ENCODE data around the gene SARM1. TPM values are rescaled to one million over a fixed set of nuclear protein-coding genes. Genes with fewer than 3 reads are reported as not detected.
A peak's percentile ranks its signal among the peaks of the same experiment; 100 is the strongest.

Gene SARM1
- total and polyA plus RNA-seq, 2 of the 13 experiments (the other 11 are each of a cell fraction or from before 2014, with no cell fraction given), result 0.73 to 0.86 TPM

DNA sequence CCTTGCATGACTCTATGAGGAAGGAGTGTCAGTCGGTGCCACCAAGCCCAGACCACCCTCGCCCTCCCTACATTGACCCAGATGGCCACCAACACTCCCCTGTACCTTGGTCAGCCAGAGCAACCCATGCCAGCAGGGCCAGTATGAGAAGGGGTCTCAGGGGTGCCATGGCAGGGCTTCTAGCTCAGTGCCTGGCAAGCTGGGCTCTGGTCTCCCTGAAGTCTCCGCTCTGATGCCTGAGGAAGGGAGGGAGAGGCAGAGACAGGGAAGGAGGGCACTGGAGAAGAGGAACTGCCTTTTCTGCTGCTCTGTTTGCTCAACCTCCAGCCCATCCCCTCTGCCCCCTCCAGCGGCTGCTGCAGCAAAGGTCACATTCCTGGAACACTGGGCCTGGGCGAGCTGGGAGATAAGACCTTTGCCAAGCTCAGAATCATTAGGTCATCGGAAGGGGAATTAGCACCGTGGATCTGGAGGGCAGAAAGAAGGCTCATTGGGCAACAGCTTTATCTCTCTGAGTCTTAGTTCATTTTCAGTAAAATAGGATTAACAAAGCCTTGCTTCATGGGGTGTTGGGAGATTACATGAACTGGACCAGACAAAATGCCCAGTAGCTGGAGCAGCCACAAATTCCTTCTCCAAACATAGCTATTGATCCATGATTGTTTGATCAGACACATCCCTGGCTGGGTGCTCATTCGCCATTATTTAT is 1.3 kb upstream of the SARM1 start, which contains the start of gene VTN (continued):
- no peak for TF ChIP-seq ATF7-NPFF (CRISPR knock-in tag; IDR thresholded peaks at IDR 0.05; ENCODE audit: low read depth)
- peak; percentile 50 for TF ChIP-seq ZNF777 (CRISPR knock-in tag; IDR thresholded peaks at IDR 0.05)
- peak; percentile 11; the same call in 1 of the 2 replicates for TF ChIP-seq TMF1 (CRISPR knock-in tag; IDR thresholded peaks at IDR 0.05; ENCODE audit: low read depth)
- TF ChIP-seq MTA1 (CRISPR knock-in tag; IDR thresholded peaks at IDR 0.05; ENCODE audit: borderline replicate concordance), result peak; percentile 94
- TF ChIP-seq ZNF431 (CRISPR knock-in tag; IDR thresholded peaks at IDR 0.05; ENCODE audit: borderline replicate concordance, low read depth), result no peak
- no peak for TF ChIP-seq NPAS2 (CRISPR knock-in tag; IDR thresholded peaks at IDR 0.05; ENCODE audit: borderline replicate concordance)
- no peak; the same call in 1 of the 2 replicates for TF ChIP-seq NAIF1 (CRISPR knock-in tag; IDR thresholded peaks at IDR 0.05; ENCODE audit: borderline replicate concordance)
- TF ChIP-seq, protein P1, sequence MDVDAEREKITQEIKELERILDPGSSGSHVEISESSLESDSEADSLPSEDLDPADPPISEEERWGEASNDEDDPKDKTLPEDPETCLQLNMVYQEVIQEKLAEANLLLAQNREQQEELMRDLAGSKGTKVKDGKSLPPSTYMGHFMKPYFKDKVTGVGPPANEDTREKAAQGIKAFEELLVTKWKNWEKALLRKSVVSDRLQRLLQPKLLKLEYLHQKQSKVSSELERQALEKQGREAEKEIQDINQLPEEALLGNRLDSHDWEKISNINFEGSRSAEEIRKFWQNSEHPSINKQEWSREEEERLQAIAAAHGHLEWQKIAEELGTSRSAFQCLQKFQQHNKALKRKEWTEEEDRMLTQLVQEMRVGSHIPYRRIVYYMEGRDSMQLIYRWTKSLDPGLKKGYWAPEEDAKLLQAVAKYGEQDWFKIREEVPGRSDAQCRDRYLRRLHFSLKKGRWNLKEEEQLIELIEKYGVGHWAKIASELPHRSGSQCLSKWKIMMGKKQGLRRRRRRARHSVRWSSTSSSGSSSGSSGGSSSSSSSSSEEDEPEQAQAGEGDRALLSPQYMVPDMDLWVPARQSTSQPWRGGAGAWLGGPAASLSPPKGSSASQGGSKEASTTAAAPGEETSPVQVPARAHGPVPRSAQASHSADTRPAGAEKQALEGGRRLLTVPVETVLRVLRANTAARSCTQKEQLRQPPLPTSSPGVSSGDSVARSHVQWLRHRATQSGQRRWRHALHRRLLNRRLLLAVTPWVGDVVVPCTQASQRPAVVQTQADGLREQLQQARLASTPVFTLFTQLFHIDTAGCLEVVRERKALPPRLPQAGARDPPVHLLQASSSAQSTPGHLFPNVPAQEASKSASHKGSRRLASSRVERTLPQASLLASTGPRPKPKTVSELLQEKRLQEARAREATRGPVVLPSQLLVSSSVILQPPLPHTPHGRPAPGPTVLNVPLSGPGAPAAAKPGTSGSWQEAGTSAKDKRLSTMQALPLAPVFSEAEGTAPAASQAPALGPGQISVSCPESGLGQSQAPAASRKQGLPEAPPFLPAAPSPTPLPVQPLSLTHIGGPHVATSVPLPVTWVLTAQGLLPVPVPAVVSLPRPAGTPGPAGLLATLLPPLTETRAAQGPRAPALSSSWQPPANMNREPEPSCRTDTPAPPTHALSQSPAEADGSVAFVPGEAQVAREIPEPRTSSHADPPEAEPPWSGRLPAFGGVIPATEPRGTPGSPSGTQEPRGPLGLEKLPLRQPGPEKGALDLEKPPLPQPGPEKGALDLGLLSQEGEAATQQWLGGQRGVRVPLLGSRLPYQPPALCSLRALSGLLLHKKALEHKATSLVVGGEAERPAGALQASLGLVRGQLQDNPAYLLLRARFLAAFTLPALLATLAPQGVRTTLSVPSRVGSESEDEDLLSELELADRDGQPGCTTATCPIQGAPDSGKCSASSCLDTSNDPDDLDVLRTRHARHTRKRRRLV (CRISPR knock-in tag; IDR thresholded peaks at IDR 0.05), result peak; percentile 31; the same call in 1 of the 2 replicates
- peak; percentile 78 for TF ChIP-seq ZNF761 (CRISPR knock-in tag; conservative IDR thresholded peaks at IDR 0.05)
- TF ChIP-seq HMGXB4 (CRISPR knock-in tag; IDR thresholded peaks at IDR 0.05; ENCODE audit: borderline replicate concordance in 1 of 2, low read depth in 1 of 2), result peak in 1 of 2 experiments; percentile 54; a peak in 2 of 4 replicates
- TF ChIP-seq ATAD3A (CRISPR knock-in tag; IDR thresholded peaks at IDR 0.05), result no peak
- peak; percentile 26; the same call in 1 of the 2 replicates for TF ChIP-seq ZC3H13 (CRISPR knock-in tag; IDR thresholded peaks at IDR 0.05)
- TF ChIP-seq, protein P2, sequence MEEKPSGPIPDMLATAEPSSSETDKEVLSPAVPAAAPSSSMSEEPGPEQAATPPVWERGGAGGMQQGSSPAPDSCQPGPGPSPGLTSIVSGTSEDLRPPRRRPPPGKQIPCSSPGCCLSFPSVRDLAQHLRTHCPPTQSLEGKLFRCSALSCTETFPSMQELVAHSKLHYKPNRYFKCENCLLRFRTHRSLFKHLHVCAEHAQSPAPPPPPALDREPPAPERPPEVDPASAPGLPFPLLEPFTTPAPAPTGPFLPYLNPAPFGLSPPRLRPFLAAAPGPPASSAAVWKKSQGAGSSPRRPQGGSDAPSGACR (CRISPR knock-in tag; IDR thresholded peaks at IDR 0.05), result 0 out of 2 replicates have a peak, but pooled peaks have one; percentile 28
- peak; percentile 81; the same call in 1 of the 2 replicates for TF ChIP-seq ZNF510 (CRISPR knock-in tag; IDR thresholded peaks at IDR 0.05; ENCODE audit: low read depth)
- TF ChIP-seq ZNF550 (CRISPR knock-in tag; IDR thresholded peaks at IDR 0.05; ENCODE audit: borderline replicate concordance), result no peak
- TF ChIP-seq CBX1 (IDR thresholded peaks at IDR 0.05; ENCODE audit: low read depth), result no peak
- TF ChIP-seq ZNF652 (CRISPR knock-in tag; IDR thresholded peaks at IDR 0.05; ENCODE audit: borderline replicate concordance, low read depth), result 0 out of 2 replicates have a peak, but pooled peaks have one; percentile 11
- TF ChIP-seq, protein P3, sequence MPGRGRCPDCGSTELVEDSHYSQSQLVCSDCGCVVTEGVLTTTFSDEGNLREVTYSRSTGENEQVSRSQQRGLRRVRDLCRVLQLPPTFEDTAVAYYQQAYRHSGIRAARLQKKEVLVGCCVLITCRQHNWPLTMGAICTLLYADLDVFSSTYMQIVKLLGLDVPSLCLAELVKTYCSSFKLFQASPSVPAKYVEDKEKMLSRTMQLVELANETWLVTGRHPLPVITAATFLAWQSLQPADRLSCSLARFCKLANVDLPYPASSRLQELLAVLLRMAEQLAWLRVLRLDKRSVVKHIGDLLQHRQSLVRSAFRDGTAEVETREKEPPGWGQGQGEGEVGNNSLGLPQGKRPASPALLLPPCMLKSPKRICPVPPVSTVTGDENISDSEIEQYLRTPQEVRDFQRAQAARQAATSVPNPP (CRISPR knock-in tag; IDR thresholded peaks at IDR 0.05), result peak; percentile 80; the same call in 1 of the 2 replicates
- peak; percentile 54; the same call in 1 of the 2 replicates for TF ChIP-seq ZNF251 (CRISPR knock-in tag; IDR thresholded peaks at IDR 0.05)
